ENCODE data around the gene GRB10. TPM values are rescaled to one million over a fixed set of nuclear protein-coding genes. Genes with fewer than 3 reads are reported as not detected.
A peak's percentile ranks its signal among the peaks of the same experiment; 100 is the strongest.

Gene GRB10
- total RNA-seq, 1 donor from 2014 or later, result 106 TPM

GRCh38 chr7:50672045-50672444 is 110.7 kb downstream of the GRB10 start:
- DNase-seq (ENCODE audit: low spot score), result no peak

GRCh38 chr7:50671386-50671785 is 111.3 kb downstream of the GRB10 start:
- DNase-seq (ENCODE audit: low spot score), result no peak

- DNase-seq (ENCODE audit: low spot score), result no peak
Measured at GRCh38 chr7:50669890-50670289, 112.8 kb downstream of the GRB10 start.

- DNase-seq (ENCODE audit: low spot score), result no peak
Measured at GRCh38 chr7:50667789-50668226, 114.9 kb downstream of the GRB10 start.

- no peak for DNase-seq (ENCODE audit: low spot score)
Measured at GRCh38 chr7:50667338-50667737, 115.4 kb downstream of the GRB10 start.

- no peak for DNase-seq (ENCODE audit: low spot score)
Measured at GRCh38 chr7:50666124-50666496, 116.6 kb downstream of the GRB10 start.

GRCh38 chr7:50665403-50666123 is 117.1 kb downstream of the GRB10 start:
- no peak for DNase-seq (ENCODE audit: low spot score)

- no peak for DNase-seq (ENCODE audit: low spot score)
Measured at GRCh38 chr7:50664937-50665336, 117.8 kb downstream of the GRB10 start.

- DNase-seq (ENCODE audit: low spot score), result no peak
Measured at GRCh38 chr7:50664461-50664922, 118.2 kb downstream of the GRB10 start.

- no peak for DNase-seq (ENCODE audit: low spot score)
Measured at GRCh38 chr7:50663396-50664102, 119.1 kb downstream of the GRB10 start.

- DNase-seq (ENCODE audit: low spot score), result no peak
Measured at GRCh38 chr7:50662996-50663395, 119.7 kb downstream of the GRB10 start.

GRCh38 chr7:50662041-50662694 is 120.5 kb downstream of the GRB10 start:
- no peak for DNase-seq (ENCODE audit: low spot score)

GRCh38 chr7:50661345-50662040 is 121.2 kb downstream of the GRB10 start:
- DNase-seq (ENCODE audit: low spot score), result no peak

GRCh38 chr7:50660830-50661175 is 121.9 kb downstream of the GRB10 start:
- DNase-seq (ENCODE audit: low spot score), result no peak

GRCh38 chr7:50660040-50660829 is 122.5 kb downstream of the GRB10 start:
- no peak for DNase-seq (ENCODE audit: low spot score)

GRCh38 chr7:50659329-50659965 is 123.2 kb downstream of the GRB10 start:
- DNase-seq (ENCODE audit: low spot score), result no peak

GRCh38 chr7:50658696-50659095 is 124.0 kb downstream of the GRB10 start:
- no peak for DNase-seq (ENCODE audit: low spot score)

- no peak for DNase-seq (ENCODE audit: low spot score)
Measured at GRCh38 chr7:50657912-50658311, 124.8 kb downstream of the GRB10 start.

GRCh38 chr7:50657341-50657873 is 125.3 kb downstream of the GRB10 start:
- DNase-seq (ENCODE audit: low spot score), result peak; percentile 74

GRCh38 chr7:50656141-50656895 is 126.4 kb downstream of the GRB10 start:
- DNase-seq (ENCODE audit: low spot score), result no peak
